HG03039 (cell line): ENCODE measurements around the gene MCF2L2.
"Not testable (repeated sequence)": the region's sequence is repeated elsewhere in the genome, so short reads cannot be mapped to it uniquely, and the experiment has no call there.

Experiments used
- ATAC-seq: cut with Tn5 transposase; IDR thresholded peaks from one replicate; pipeline ENCODE4 v1.9.1; 2021; ENCODE audit warnings: mild to moderate bottlenecking, moderate library complexity; ENCODE audit not compliant: unreplicated experiment

The MCF2L2 gene

DNA sequence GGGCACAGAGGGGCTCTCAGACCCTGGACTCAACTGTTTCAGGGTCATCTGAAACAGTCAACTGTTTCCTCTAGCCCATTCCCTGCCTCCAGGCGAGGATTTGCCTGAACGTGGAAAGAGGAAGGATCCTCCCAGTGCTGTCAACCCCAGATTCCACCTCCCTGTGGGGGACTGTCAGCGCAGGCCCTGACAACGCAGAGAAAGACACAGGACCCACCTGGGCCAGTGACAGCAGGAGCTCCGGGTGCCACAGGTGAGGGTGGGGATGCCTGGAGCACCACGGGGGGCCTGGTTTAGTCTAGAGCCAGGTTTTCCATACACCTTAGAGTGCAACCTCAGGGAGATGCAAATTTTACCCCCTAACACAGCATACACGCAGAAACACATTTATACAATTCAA lies 246.3 kb downstream of the MCF2L2 start:
- no peak for ATAC-seq

- no peak for ATAC-seq
Observed at GRCh38 chr3:183181606-183182005, 246.8 kb downstream of the MCF2L2 start.

DNA sequence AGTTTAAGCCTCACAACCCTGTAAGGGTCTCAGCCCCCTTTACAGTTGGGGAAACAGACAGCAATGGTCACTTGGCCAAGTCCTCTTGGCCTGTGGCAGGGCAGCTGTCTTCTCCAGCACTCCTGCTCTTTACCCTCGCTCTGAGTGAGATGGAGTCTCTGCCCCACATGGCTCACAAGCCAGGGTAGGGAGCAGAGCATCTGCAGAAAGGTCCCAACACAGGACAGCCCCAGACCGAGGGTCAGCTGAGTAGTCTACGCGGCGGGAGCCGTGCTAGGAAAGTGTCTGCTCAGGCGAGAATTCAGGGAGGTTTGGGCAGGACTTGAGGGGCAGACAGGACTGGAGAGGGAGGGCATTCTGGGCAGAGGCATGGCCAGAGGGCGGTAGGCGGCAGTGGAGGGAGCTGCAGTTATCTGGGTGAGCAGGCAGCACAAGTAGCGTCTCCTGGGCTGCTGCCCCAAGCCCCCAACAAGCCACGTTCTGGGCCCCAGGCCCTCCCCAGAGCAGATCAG lies 247.6 kb downstream of the MCF2L2 start:
- ATAC-seq, result no peak

DNA sequence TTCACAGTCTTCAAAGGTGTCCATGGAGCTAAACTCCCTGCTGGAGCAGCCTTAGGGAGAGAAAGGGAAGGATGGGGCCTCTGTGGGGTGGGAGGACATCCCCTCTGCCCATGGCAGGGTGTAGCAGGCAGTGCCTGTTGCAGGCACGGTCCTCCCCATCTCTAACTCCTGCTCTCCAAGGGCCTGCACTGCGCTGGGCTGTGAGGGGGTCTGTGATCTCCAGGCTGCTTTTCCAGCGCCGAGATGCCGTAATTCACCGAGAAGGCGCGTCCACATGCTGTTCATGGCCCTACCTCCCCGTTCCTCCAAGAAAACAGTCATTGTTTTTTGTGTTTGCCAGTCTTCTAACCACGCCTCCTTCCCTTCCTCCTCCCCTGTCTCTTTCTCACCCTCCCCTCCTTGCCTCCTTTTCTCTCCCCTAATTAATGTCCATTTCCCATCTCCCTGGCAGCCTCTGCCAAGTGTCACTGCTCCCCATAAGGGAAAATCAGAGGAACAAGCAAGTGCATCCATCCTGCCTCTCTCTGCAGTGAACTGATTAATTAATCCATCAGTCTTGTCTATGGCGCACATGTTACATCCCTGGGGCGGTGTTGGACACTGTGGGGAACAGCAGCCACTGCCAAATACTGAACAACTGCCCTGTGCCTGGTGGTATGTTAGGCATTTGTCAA lies 248.2 kb downstream of the MCF2L2 start:
- no peak for ATAC-seq

DNA sequence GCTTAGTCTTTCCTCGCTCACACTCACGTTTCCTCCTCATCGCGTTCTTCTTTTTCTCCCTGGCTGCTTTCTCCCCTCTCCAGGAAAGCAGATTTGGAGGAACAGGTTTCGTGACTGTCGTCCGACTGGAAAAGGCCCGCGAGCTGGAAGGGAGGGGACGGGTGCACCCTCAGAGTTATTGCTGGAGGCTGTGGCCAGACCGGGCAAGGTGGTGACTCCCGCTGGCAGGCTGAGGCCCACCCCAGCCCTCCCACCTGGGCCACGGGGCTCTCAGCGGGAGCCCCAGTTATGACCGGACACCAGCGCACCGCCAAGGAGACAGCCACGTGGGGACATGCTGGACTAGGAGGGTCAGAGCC lies 248.9 kb downstream of the MCF2L2 start:
- ATAC-seq, result not testable (repeated sequence)

DNA sequence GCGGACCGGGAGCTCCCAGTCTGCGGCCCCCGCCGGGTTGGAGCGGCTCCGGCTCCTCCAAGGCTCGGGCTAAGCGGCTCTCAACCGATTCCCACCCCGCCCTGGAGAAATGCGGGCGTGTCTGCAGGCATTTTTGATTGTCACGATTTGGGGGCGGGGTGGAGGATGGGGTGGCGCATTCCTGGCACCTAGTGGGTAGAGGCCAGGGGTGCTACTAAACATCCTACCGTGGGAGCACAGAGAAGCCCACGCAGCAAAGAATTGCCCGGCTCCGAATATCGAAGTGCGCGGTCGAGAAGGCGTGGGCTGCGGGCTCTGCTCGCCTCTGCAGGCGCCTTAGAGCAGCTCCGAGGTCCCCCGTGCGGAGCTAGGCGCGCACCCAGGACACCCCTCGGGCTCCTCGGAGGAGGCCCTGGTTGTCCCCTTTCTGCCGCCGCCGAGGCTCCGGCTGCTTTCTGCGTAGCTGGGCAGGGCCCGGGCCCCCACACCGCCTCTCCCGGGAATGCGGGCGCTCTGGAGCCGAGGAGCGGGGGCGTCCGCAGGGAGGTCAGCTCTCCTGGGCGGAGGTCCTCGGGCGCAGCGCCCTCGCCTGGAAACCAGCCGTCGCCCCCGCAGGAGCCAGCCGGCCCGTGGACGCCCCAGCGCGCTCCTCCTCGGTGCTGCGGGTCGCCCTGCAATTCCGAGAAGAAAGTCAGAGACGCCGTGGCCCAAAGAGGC lies 249.4 kb downstream of the MCF2L2 start:
- peak; percentile 47 for ATAC-seq

DNA sequence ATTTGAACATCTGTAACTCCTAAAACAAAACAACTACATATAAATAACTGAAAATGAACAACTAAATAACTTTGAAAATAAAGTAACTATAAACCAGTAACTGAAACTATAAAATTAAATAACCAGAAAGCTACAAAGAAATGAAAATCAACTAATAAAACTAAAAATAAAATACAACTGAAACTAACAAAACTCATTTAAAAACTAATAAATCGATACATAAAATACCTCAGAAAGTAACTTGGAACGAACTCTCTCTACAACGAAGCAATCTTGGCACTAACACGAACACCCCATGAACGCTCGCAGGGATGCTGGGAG lies 249.9 kb downstream of the MCF2L2 start:
- no peak for ATAC-seq

- ATAC-seq, result no peak
Observed at GRCh38 chr3:183172051-183172639, 256.3 kb downstream of the MCF2L2 start.

GRCh38 chr3:183167975-183168374 lies 260.4 kb downstream of the MCF2L2 start:
- ATAC-seq, result not testable (repeated sequence)

- no peak for ATAC-seq
Observed at GRCh38 chr3:183163563-183163962, 264.9 kb downstream of the MCF2L2 start.

DNA sequence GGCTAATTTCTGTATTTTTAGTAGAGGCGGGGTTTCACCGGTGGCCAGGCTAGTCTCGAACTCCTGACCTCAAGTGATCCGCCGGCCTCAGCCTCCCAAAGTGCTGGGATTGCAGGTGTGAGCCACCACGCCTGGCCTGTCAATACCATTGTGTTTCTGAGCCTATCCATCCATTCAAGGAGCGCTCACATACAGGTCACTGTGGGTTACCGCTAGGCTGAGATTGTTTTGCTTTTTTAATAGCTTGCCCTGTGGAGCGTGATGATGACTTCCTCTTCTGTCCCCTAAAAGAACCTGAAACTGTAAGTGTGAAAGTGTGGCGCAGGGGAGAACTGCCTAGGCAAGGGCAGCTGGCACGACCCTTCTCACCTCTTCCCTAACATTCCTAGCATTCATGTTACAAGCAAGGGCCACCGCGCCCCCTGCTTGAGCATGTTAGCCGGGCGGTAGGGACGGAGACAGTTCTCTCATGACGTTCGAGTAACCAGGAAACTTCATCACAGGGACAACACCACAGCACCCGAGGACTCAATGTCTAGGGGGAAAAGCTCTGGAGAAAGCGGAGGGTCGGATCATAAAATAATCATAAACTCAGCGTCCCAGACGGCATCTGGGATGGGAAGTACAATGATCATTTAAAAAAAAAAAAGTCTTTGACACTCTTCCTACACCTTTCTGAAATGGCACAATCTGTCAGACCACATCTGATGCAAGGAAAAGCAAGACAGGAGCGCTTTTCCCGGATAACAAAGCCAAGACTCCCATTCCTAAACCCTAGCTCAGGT lies 266.7 kb downstream of the MCF2L2 start:
- peak; percentile 50 for ATAC-seq

- no peak for ATAC-seq
Observed at GRCh38 chr3:183160616-183161015, 267.8 kb downstream of the MCF2L2 start.

GRCh38 chr3:183159333-183159732 lies 269.1 kb downstream of the MCF2L2 start:
- no peak for ATAC-seq

DNA sequence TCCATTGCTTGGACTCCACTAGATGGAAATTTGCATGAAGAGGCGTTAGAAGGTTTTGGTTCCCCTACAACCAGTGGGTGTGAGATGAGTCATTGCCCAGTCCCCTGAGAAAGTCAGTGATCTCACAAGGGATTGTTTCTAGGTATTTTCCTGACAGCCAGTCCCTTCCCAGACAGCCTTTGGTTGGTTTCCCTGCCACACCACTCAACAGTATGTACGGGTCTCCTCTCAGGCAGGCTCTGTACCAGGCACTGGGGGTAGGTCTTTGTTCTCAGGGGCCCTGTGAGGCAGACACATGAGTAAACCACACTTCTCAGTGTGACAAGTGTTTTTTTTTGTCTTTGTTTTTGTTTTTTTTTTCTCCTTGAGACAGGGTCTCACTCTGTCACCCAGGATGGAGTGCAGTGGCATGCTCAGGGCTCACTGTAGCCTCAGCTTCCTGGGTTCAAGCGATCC lies 269.8 kb downstream of the MCF2L2 start:
- ATAC-seq, result peak; percentile 54

- peak; percentile 17 for ATAC-seq
Observed at GRCh38 chr3:183158113-183158512, 270.3 kb downstream of the MCF2L2 start.

- ATAC-seq, result no peak
Observed at GRCh38 chr3:183156266-183156665, 272.2 kb downstream of the MCF2L2 start.

DNA sequence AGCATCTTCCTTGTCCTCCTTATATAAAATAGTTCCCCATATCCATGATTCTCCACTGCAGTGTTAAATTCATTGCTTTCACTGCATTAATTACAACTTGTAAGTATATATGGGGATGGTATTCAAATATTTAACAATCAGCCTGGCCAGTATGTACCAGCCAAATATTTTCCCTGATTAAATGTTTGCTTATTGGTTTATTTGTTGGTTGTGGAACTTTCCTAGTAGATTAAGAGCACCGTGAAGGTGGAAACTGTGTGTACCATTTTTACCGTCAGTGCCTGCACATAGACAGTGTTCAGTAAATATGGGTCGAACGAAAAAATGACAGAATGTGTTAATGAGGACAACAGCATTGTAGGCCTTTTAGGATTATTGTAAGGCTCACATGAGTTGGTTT lies 272.9 kb downstream of the MCF2L2 start:
- ATAC-seq, result no peak

DNA sequence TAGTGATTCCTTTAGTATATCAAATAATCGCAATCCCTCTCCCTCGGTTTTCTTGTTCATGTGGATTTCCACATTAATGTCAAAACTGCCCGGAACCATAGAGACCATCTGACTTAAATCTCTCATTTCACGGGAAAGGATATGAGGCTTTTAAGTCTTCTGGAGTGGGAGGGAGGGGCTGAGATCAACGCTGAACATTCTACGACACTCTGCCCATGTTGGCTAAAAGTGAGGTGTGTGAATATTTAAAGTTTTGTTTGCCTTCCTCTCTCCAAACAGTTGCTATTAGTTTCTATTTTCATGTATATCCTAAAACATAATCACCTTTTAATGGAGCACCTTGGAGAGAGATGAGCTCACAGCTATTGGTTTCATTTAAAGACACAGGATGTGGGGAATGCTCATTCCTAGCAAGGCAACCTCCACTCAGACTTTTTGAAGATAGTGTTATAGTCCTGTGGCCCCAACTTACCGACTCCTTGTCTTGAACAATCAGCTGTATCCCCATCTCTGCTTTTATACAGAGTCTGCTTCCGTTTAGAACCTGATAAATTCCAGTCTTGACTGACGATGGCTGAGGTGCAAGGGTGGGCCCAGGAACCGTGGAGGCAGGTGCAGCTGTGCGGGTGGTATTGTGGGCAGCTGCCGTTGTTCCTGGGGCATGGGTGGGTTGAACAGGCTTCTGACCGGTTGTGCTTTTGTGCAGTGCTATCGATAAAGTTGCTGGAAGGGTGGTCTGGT lies 275.0 kb downstream of the MCF2L2 start:
- ATAC-seq, result no peak

DNA sequence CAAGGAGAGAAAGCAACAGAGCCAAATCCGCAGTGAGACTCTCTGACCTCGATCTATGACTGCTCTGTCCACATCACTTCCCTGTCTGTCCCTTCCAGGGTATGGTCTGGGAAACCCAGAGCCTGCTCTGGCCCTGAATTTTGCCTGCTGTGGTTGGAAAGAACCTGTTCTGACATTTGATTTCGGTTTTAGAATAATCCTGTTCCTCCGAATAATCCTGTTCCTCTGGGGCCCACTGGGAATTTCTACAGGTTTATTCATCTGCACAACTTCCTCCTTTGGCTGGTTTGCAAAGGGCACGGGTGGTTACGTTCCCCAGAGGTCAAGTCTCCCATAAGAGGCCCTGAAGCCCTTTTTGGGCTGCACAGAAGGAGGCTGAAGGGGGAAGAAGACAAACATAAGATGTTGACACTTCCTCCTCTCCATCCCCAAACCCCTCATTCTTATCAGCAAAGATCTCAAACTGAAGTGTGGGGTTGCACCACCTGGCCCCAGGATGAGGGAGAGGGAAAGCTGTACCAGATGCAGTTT lies 276.5 kb downstream of the MCF2L2 start:
- ATAC-seq, result no peak

- no peak for ATAC-seq
Observed at GRCh38 chr3:183151086-183151485, 277.3 kb downstream of the MCF2L2 start.
